Kidney (tissue), 14 donors: ENCODE results near the gene PSMB10. TPM values are rescaled to one million over a fixed set of nuclear protein-coding genes. Genes with fewer than 3 reads are reported as not detected.

Source experiments
- DNase-seq, 5 donors: peaks; one replicate each; pipeline ENCODE4 v3.0.0-alpha.2; 2013 to 2020
- FAIRE-seq: peaks from 2 replicates; lab custom pipeline; 2012; peaks lifted over from hg19 to GRCh38; lab: Jason Lieb, UNC
- H3K27ac ChIP-seq, 2 donors: one replicate each; pipeline ENCODE4 v1.7.0; 2013; ENCODE audit warnings: low read depth in 2 of 2, low read length in 2 of 2, inconsistent platforms in 1 of 2
- H3K27me3 ChIP-seq: one replicate; pipeline ENCODE4 v1.7.1; 2013; ENCODE audit warnings: low read length, inconsistent platforms; ENCODE audit not compliant: control insufficient read depth, insufficient read depth
- H3K36me3 ChIP-seq, 3 donors: one replicate each; pipeline versions ENCODE4 v1.7.0 to v1.7.1; 2013; ENCODE audit warnings: low read length in 3 of 3, control low read depth in 1 of 3, inconsistent platforms in 1 of 3; ENCODE audit not compliant: insufficient read depth in 3 of 3, control insufficient read depth in 2 of 3
- H3K4me1 ChIP-seq, 3 donors: one replicate each; pipeline versions ENCODE4 v1.7.0 to v1.7.1; 2013; ENCODE audit warnings: low read length in 3 of 3, inconsistent platforms in 1 of 3, low read depth in 1 of 3; ENCODE audit not compliant: control insufficient read depth in 2 of 3, insufficient read depth in 2 of 3
- H3K4me3 ChIP-seq, 3 donors: one replicate each; pipeline versions ENCODE4 v1.7.0 to v1.8.1; 2013; ENCODE audit warnings: low read length in 3 of 3, control low read depth in 1 of 3, inconsistent platforms in 1 of 3
- H3K9ac ChIP-seq, 3 donors: one replicate each; pipeline versions ENCODE4 v1.7.0 to v1.7.1; 2013; ENCODE audit warnings: low read length in 3 of 3, control low read depth in 1 of 3, inconsistent platforms in 1 of 3
- H3K9me3 ChIP-seq, 3 donors: one replicate each; pipeline versions ENCODE4 v1.7.0 to v1.7.1; 2013; ENCODE audit warnings: low read length in 3 of 3, control low read depth in 1 of 3, inconsistent platforms in 1 of 3; ENCODE audit not compliant: control insufficient read depth in 2 of 3, insufficient read depth in 1 of 3
- intact Hi-C: fragments of 100-400 bp; cut with DNase I; formaldehyde crosslinking; loops from one replicate; pipeline ENCODE4 v1.11.1; 2022
- polyA plus RNA-seq: library from polyadenylated mRNA; stranded (reverse); fragments of 350-450 nt; fragmentation: Illumina TruSeq; extraction: RNeasy Lipid Tissue Mini Kit (QIAGEN cat#74804); gene quantifications from one replicate; pipeline ENCODE4 v1.2.3, GENCODE V29; 2014; ENCODE audit warnings: low read depth, low replicate concordance; ENCODE audit not compliant: insufficient read depth
- total RNA-seq: library from RNA; stranded (reverse); fragmentation: NEBNext Ultra II Directional; extraction: Animal tissue kit (Norgen Biotek cat#: 25700); gene quantifications from one replicate; pipeline ENCODE4 v1.2.1, GENCODE V29; 2021
- TF ChIP-seq, protein P1 (sequence below): IDR thresholded peaks from 3 replicates; pipeline ENCODE4 v1.5.1; 2012; ENCODE audit warnings: mild to moderate bottlenecking, moderate library complexity, borderline replicate concordance; ENCODE audit not compliant: insufficient read depth; ENCODE audit errors: extremely low read depth
- donor health status: control.
- donor health status: control.
- donor health status: control.
- donor health status: control.
- donor health status: control.
- donor health status: DM: yes; HTN: yes; CAD: no.
- donor health status: Normal renal cell carcinoma (clear cell type).

The PSMB10 gene
- total and polyA plus RNA-seq, 2 donors from 2014 or later = 76.4 to 78.6 TPM

DNA sequence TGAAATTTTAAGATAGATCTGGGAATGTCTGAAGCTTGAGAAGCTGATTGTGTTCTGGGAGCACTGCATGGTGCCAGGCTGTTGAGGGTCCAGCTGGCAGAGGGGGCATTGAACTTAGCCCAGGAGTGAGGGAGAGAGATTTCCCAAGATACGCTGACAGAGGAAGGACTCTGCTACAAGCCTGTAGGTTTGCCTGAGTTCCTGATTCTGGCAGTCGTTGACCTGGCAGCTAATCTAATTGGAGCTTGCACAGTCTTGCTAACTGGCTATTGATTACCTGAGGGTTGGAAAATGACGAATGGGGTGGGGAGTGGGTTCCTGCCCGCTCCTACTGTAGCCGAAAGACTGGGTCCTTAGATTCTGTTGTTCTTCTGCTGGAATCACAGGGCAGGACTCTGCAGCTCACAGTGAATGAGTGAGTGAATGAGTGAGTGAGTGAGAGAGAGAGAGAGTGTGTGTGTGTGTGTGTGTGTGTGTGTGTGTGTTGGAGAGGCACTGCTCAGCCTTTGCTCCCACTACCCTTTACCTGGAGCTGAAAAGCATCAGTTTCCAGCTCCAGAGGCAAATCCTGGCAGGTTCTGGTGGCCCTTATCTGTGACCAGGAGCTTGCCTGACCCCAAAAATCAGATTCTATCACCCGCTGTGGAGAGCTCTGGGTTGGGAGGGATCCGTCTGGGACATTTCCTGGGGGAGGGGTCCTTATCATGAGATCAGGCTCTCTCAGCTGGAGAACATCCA, 21.7 kb downstream of the PSMB10 start:
- no peak overlapping the region for H3K27ac ChIP-seq
- H3K36me3 ChIP-seq = peaks cover 0 to 18% (median 11%) of the 10 kb centered on the region in 3 donors
- H3K4me1 ChIP-seq = peaks cover 0 to 21% (median 17%) of the 10 kb centered on the region in 3 donors
- DNase-seq (no peak), FAIRE-seq (no peak)
- H3K27me3 ChIP-seq = no peaks in the 10 kb centered on the region
- no peak overlapping the region for H3K9ac ChIP-seq
- H3K4me3 ChIP-seq = no peak overlapping the region
- intact Hi-C loops = no loop called here
- TF ChIP-seq, protein P1, sequence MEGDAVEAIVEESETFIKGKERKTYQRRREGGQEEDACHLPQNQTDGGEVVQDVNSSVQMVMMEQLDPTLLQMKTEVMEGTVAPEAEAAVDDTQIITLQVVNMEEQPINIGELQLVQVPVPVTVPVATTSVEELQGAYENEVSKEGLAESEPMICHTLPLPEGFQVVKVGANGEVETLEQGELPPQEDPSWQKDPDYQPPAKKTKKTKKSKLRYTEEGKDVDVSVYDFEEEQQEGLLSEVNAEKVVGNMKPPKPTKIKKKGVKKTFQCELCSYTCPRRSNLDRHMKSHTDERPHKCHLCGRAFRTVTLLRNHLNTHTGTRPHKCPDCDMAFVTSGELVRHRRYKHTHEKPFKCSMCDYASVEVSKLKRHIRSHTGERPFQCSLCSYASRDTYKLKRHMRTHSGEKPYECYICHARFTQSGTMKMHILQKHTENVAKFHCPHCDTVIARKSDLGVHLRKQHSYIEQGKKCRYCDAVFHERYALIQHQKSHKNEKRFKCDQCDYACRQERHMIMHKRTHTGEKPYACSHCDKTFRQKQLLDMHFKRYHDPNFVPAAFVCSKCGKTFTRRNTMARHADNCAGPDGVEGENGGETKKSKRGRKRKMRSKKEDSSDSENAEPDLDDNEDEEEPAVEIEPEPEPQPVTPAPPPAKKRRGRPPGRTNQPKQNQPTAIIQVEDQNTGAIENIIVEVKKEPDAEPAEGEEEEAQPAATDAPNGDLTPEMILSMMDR = no peak
- H3K9me3 ChIP-seq = no peaks in the 10 kb centered on the region

DNA sequence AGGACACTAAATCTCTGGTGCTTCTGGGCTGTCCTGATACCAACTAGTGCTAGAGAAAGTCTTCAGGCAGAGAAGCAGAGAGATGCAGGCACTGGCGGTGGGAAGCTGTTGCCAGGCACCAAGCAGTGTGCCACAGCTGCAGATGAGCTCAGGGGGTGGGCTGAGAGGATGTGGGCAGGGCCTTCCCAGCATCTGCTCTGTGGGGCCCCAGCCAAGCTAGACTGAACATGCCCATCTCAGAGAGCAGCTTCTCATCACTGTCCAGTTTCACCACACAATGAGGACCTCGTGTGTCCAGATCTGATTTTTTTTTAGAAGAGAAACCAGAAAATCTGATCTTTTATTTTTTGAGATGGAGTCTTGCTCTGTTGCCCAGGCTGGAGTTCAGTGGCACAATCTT, 26.5 kb downstream of the PSMB10 start:
- no peak for FAIRE-seq
- H3K36me3 ChIP-seq = peaks cover 0 to 27% (median 15%) of the 10 kb centered on the region in 3 donors
- H3K4me1 ChIP-seq = peaks cover 0 to 6% (median 4%) of the 10 kb centered on the region in 3 donors
- no peak for DNase-seq
- no peak overlapping the region for H3K4me3 ChIP-seq
- no peak overlapping the region for H3K27ac ChIP-seq
- H3K27me3 ChIP-seq = no peaks in the 10 kb centered on the region
- no peaks in the 10 kb centered on the region for H3K9me3 ChIP-seq
- TF ChIP-seq, protein P1 = no peak
- no peak overlapping the region for H3K9ac ChIP-seq
- intact Hi-C loops = no loop called here

DNA sequence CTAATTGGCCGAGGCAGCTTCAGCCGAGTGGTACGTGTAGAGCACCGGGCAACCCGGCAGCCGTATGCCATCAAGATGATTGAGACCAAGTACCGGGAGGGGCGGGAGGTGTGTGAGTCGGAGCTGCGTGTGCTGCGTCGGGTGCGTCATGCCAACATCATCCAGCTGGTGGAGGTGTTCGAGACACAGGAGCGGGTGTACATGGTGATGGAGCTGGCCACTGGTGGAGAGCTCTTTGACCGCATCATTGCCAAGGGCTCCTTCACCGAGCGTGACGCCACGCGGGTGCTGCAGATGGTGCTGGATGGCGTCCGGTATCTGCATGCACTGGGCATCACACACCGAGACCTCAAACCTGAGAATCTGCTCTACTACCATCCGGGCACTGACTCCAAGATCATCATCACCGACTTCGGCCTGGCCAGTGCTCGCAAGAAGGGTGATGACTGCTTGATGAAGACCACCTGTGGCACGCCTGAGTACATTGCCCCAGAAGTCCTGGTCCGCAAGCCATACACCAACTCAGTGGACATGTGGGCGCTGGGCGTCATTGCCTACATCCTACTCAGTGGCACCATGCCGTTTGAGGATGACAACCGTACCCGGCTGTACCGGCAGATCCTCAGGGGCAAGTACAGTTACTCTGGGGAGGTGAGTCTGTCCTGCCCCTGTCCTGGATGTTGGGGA, 27.5 kb downstream of the PSMB10 start:
- TF ChIP-seq, protein P1 = no peak
- H3K4me1 ChIP-seq = no peaks in the 10 kb centered on the region
- H3K27ac ChIP-seq = no peak overlapping the region
- no peaks in the 10 kb centered on the region for H3K9me3 ChIP-seq
- no peak for FAIRE-seq
- H3K27me3 ChIP-seq = no peaks in the 10 kb centered on the region
- no peak overlapping the region for H3K4me3 ChIP-seq
- peaks cover 0 to 27% (median 15%) of the 10 kb centered on the region in 3 donors for H3K36me3 ChIP-seq
- intact Hi-C loops = no loop called here
- no peak overlapping the region for H3K9ac ChIP-seq
- DNase-seq = no peak
